Activated CD4-positive, alpha-beta memory T cell treated with anti-CD3 and anti-CD28 coated beads for 36 hours (primary cell): Measurements from ENCODE around the gene FTCD. TPM values are rescaled to one million over a fixed set of nuclear protein-coding genes. Genes with fewer than 3 reads are reported as not detected.
A peak's percentile ranks its signal among the peaks of the same experiment; 100 is the strongest.
"Not testable (repeated sequence)": the region's sequence is repeated elsewhere in the genome, so short reads cannot be mapped to it uniquely, and the experiment has no call there.

Source experiments
- CTCF ChIA-PET: fragments of 350-600 bp; sonication (Branson Sonifier 250); formaldehyde crosslinking; loops from one replicate; lab custom pipeline; 2021; ENCODE audit warnings: antibody characterized with exemption, inconsistent platforms; lab: Charles Lee
- POLR2A ChIA-PET: fragments of 350-600 bp; sonication (Branson Sonifier 250); formaldehyde crosslinking; loops from one replicate; lab custom pipeline; 2021; ENCODE audit warnings: antibody characterized with exemption; lab: Charles Lee
- DNase-seq: peaks from one replicate; pipeline ENCODE4 v3.0.0-alpha.2; 2020
- H3K27ac Mint-ChIP-seq: one replicate; pipeline ENCODE4 v1.8.0; 2021; ENCODE audit warnings: mixed read lengths
- H3K27me3 Mint-ChIP-seq: one replicate; pipeline ENCODE4 v1.8.0; 2021; ENCODE audit warnings: mixed read lengths
- H3K36me3 Mint-ChIP-seq: one replicate; pipeline ENCODE4 v1.8.0; 2021; ENCODE audit warnings: mixed read lengths
- H3K4me1 Mint-ChIP-seq: one replicate; pipeline ENCODE4 v1.8.0; 2021; ENCODE audit warnings: low read depth, mixed read lengths
- H3K4me3 Mint-ChIP-seq: one replicate; pipeline ENCODE4 v1.8.0; 2021; ENCODE audit warnings: mild to moderate bottlenecking, mixed read lengths
- H3K9me3 Mint-ChIP-seq: one replicate; pipeline ENCODE4 v1.8.0; 2021; ENCODE audit warnings: mixed read lengths
- intact Hi-C: fragments of 100-400 bp; cut with micrococcal nuclease; formaldehyde crosslinking; loops from one replicate; pipeline ENCODE4 v1.15.1; 2023
- total RNA-seq, 2 experiments: library from RNA; stranded (reverse); gene quantifications; one replicate each; pipeline ENCODE4 v1.2.3, GENCODE V29; 2021

Gene FTCD
- total RNA-seq, 2 experiments from 2014 or later = 0.22 TPM; not detected in 1

DNA sequence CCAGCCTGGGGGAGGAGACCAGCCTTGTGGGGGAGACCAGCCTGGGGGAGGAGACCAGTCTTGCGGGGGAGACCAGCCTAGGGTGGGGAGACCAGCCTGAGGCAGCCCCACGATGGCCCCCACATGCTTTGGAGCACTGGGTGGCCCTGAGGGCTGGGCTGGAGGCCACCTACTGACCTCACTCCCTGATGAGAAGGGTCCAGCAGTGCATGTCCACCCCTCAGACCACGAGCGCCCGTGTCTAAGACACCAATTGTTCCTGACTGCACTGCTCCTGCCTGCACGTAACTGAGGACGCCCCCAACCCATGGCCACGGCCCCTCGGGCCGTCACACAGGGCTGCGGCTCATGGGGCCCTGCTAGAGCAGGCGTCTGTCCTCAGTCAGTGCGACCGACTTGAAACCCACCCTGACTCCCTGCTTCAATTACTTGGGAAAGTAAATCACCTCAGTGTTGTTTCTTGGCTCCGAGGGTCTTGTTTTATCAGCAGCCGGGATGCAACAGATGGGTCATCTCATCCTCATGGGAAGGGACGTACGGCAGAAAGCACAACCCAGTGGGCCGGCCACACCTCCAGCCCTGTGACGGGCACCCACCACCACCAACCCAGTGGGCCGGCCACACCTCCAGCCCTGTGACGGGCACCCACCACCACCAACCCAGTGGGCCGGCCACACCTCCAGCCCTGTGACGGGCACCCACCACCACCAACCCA, 28.7 kb upstream of the FTCD start, which contains the start of gene SPATC1L:
SPATC1L (minus strand) TSS at position 550 of the 715 bp plus-strand sequence. CDS start 1,643 bp downstream, outside the sequence.
- intact Hi-C loops = loop anchor here (1.0 kb wide), 1 partner anchor 40 kb away; no protein-coding TSS in a partner anchor
- H3K4me3 Mint-ChIP-seq = peak within 1 kb of the TSS; percentile 78
- peak within 1 kb of the TSS; percentile 74 for H3K27ac Mint-ChIP-seq
- POLR2A ChIA-PET = no interaction called here
- DNase-seq = peak; percentile 59
- peaks cover 10% of the 10 kb centered on the region for H3K4me1 Mint-ChIP-seq
- CTCF ChIA-PET = no interaction called here
- H3K9me3 Mint-ChIP-seq = no peaks in the 10 kb centered on the region
- no peaks in the 10 kb centered on the region for H3K36me3 Mint-ChIP-seq
- peaks cover 5% of the 10 kb centered on the region for H3K27me3 Mint-ChIP-seq

GRCh38 chr21:46183337-46183909, 28.0 kb upstream of the FTCD start:
- H3K27me3 Mint-ChIP-seq, CTCF ChIA-PET, H3K36me3 Mint-ChIP-seq, POLR2A ChIA-PET, intact Hi-C loops, H3K27ac Mint-ChIP-seq, DNase-seq, H3K9me3 Mint-ChIP-seq: not testable (repeated sequence)
- Mint-ChIP-seq H3K4me1 (peaks cover 10% of the 10 kb centered on the region), H3K4me3 (peak overlapping the region; percentile 55)

DNA sequence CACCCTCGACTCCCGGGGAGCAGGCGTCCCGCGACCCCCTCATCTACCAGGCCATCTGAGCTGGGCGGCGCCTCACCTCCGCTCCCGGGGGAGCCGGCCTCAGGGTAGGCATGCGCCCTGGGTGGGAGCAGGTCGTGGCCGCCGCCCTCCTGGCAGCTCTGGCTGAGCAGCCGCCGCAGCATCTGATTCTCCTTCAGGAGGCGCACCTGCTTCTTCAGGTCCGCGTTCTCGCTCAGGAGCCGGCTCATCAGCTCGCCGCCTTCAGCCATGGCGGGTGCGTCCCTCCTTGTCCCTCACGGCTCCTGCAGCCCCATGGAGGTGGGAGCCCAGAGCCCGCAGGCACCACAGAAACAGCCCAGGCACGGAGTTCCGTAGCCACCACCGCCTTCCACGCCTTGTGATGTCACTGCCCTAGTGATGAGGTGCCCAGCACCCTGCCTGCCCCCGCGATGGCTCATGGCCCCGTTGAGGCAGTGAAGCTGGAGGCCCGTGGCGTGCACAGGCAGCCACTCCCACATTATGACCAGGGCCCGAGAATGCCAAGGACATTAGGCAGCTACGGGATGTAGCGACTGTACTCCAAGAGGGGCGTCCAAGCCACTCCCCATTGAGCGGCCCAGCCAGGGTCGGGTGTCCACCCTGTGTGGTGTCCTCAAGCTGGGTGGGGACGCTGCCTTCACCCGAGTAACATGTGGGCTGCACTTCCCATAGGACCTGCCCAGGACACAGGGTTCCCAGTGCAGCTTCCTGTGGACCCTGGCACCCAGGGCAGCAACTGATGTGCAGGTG, 27.4 kb upstream of the FTCD start:
- Mint-ChIP-seq H3K27ac (no peak overlapping the region), H3K9me3 (peaks cover under 1% of the 10 kb centered on the region), H3K4me3 (peak overlapping the region; percentile 55), H3K36me3 (no peaks in the 10 kb centered on the region), H3K27me3 (peaks cover 5% of the 10 kb centered on the region), H3K4me1 (peaks cover 10% of the 10 kb centered on the region)
- ChIA-PET CTCF (no interaction called here), POLR2A (no interaction called here)
- intact Hi-C loops = no loop called here
- DNase-seq = no peak

DNA sequence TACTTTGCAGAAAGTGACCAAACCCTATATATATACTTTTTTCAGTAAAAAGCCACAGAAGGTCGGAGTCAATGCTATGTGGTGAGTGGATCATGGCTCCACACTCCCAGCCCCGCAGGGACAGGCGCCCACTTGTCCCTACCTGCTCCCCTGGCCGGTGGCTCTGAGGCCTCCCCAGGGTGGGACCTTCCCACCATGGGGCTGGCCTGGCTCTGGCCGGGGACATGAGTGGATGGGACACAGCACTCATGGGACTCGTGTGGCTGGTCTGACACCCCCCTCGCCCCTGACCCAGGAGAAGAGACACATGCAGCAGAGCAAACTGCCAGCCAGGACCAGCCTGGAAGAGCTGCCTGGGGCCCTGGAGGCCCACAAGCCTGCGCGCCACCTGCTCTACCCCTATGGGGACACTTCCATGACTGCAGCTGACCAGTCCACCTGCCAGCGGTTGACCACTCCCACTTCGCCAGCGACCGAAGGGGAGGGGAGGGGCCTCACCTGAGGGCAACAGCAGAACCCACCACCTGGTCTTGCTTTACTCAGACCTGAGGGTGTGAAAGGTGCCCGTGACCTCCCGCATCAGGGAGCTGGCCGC, 26.7 kb upstream of the FTCD start:
- no peak overlapping the region for H3K27ac Mint-ChIP-seq
- no peak overlapping the region for H3K4me3 Mint-ChIP-seq
- POLR2A ChIA-PET = no interaction called here
- intact Hi-C loops = no loop called here
- no peak for DNase-seq
- H3K4me1 Mint-ChIP-seq = peaks cover 10% of the 10 kb centered on the region
- no peaks in the 10 kb centered on the region for H3K36me3 Mint-ChIP-seq
- H3K27me3 Mint-ChIP-seq = peaks cover 5% of the 10 kb centered on the region
- peaks cover 3% of the 10 kb centered on the region for H3K9me3 Mint-ChIP-seq
- CTCF ChIA-PET = no interaction called here

- POLR2A ChIA-PET = no interaction called here
- no peak overlapping the region for H3K4me3 Mint-ChIP-seq
- no peak overlapping the region for H3K27ac Mint-ChIP-seq
- H3K36me3 Mint-ChIP-seq = no peaks in the 10 kb centered on the region
- CTCF ChIA-PET = no interaction called here
- intact Hi-C loops = no loop called here
- peaks cover 8% of the 10 kb centered on the region for H3K9me3 Mint-ChIP-seq
- peaks cover 5% of the 10 kb centered on the region for H3K27me3 Mint-ChIP-seq
- peaks cover 10% of the 10 kb centered on the region for H3K4me1 Mint-ChIP-seq
- DNase-seq = no peak
Observed at GRCh38 chr21:46181436-46181835, 26.1 kb upstream of the FTCD start.

DNA sequence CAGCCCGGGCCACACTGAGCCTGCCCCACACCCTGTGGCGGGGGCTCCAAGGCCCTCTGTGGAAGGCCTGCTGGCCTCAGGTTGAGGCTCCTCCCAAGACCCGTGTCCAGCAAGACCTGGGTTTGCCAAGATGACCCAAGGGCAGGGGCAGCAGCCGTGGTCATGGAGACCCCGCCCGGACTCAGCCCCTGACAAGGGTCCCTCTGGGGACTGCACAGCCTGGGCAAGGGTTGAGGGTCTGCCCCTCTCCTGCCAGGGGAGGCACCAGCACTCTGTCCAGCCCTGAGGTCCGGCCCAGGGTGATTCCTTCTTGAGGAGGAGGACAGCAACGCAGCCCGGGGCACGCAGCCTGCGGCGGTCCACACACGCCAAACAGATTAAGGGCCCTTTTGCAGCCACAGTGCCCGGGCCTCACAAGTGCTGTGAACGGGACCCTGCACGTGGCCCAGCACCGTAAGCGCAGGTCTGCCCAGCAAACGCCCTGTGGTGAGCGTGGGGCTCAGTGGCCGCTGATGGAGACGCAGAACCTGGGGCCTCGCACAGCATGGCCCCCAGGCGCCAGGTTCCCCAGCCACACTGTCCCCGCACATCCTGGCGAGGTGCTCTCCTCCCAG, 25.5 kb upstream of the FTCD start:
- H3K4me3 Mint-ChIP-seq = no peak overlapping the region
- H3K27ac Mint-ChIP-seq = no peak overlapping the region
- H3K27me3 Mint-ChIP-seq = peaks cover 5% of the 10 kb centered on the region
- peaks cover 10% of the 10 kb centered on the region for H3K4me1 Mint-ChIP-seq
- POLR2A ChIA-PET = no interaction called here
- CTCF ChIA-PET = no interaction called here
- no peaks in the 10 kb centered on the region for H3K36me3 Mint-ChIP-seq
- intact Hi-C loops = no loop called here
- no peak for DNase-seq
- H3K9me3 Mint-ChIP-seq = peaks cover 13% of the 10 kb centered on the region

DNA sequence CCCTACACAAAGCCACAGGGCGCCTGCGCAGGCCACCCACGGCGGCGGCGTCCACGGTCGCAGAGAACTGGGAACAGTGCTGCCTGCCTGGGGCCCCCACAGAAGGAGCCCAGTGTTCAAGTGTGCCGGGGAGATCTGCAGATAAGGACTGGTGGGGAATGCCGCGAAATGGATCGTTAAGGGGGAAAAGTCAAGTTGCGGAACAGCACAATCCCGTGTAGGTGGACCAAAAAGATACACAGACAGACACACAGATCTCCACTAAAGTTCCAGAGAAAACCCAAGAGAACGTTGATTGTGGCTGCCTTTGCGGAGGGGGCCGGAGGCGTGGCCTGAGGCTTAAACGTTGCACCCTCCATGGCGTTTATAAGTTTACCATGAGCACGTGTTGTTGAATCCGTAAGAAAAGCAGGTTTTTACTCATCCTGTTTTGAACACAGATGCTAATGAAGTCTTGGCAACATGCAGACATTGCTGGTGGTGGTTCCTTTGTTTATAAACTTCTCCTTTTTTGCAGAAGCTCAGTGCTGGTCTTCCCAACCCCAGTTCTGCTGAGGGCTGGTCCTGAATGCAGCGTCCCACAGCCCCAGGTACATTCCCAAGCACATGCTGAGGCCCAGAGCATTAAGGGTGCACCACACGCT, 24.8 kb upstream of the FTCD start:
- H3K9me3 Mint-ChIP-seq = peaks cover 15% of the 10 kb centered on the region
- DNase-seq = no peak
- CTCF ChIA-PET = no interaction called here
- peaks cover 5% of the 10 kb centered on the region for H3K27me3 Mint-ChIP-seq
- no peak overlapping the region for H3K27ac Mint-ChIP-seq
- H3K4me1 Mint-ChIP-seq = peaks cover 7% of the 10 kb centered on the region
- no peak overlapping the region for H3K4me3 Mint-ChIP-seq
- peaks cover 1% of the 10 kb centered on the region for H3K36me3 Mint-ChIP-seq
- intact Hi-C loops = no loop called here
- POLR2A ChIA-PET = no interaction called here

- CTCF ChIA-PET = no interaction called here
- Mint-ChIP-seq H3K36me3 (peaks cover 1% of the 10 kb centered on the region), H3K27me3 (peaks cover 5% of the 10 kb centered on the region), H3K4me3 (no peak overlapping the region), H3K27ac (no peak overlapping the region), H3K4me1 (peaks cover 3% of the 10 kb centered on the region), H3K9me3 (peaks cover 19% of the 10 kb centered on the region)
- intact Hi-C loops = no loop called here
- POLR2A ChIA-PET = no interaction called here
- no peak for DNase-seq
Observed at GRCh38 chr21:46179708-46180078, 24.3 kb upstream of the FTCD start.

DNA sequence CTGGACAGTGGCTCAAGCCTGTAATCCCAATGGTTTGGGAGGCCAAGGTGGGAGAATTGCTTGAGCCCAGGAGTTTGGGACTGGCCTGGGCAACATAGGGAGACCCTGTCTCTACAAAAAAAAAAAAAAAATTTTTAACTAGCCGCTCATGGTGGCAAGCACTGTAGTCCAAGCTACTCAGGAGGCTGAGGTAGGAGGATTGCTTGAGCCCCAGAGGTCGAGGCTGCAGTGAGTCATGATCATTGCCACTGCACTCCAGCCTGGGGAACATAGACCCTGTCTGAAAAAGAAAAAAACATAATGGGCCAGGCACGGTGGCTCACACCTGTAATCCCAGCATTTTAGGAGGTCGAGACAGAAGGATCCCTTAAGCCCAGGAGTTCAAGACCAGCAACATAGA, 23.6 kb upstream of the FTCD start:
- Mint-ChIP-seq H3K27ac (no peak overlapping the region), H3K9me3 (peaks cover 25% of the 10 kb centered on the region), H3K27me3 (peaks cover 4% of the 10 kb centered on the region), H3K4me3 (no peak overlapping the region), H3K36me3 (peaks cover 5% of the 10 kb centered on the region), H3K4me1 (peaks cover 2% of the 10 kb centered on the region)
- ChIA-PET POLR2A (no interaction called here), CTCF (no interaction called here)
- intact Hi-C loops = no loop called here
- DNase-seq = no peak

- H3K36me3 Mint-ChIP-seq, H3K4me1 Mint-ChIP-seq, H3K4me3 Mint-ChIP-seq, H3K27ac Mint-ChIP-seq, POLR2A ChIA-PET, intact Hi-C loops, H3K27me3 Mint-ChIP-seq, DNase-seq: not testable (repeated sequence)
- CTCF ChIA-PET = interaction anchor here (1.0 to 1.1 kb wide), 2 partner anchors 23 to 33 kb away, joined by 3 to 4 read pairs; no protein-coding TSS in a partner anchor
- H3K9me3 Mint-ChIP-seq = peaks cover 28% of the 10 kb centered on the region
Observed at GRCh38 chr21:46176443-46177129, 21.2 kb upstream of the FTCD start.

GRCh38 chr21:46173573-46173972, 18.2 kb upstream of the FTCD start:
- intact Hi-C loops = no loop called here
- H3K9me3 Mint-ChIP-seq = peaks cover 28% of the 10 kb centered on the region

More at GRCh38 chr21:46173573-46173972, 18.2 kb upstream of the FTCD start:
- Mint-ChIP-seq H3K27ac (no peak overlapping the region), H3K36me3 (peaks cover 5% of the 10 kb centered on the region), H3K4me3 (no peak overlapping the region), H3K4me1 (peaks cover 6% of the 10 kb centered on the region), H3K27me3 (peaks cover 2% of the 10 kb centered on the region)
- POLR2A ChIA-PET = no interaction called here
- CTCF ChIA-PET = no interaction called here
- DNase-seq = no peak
